ENCODE data around the gene LONP1. TPM values are rescaled to one million over a fixed set of nuclear protein-coding genes. Genes with fewer than 3 reads are reported as not detected.

LONP1 gene
- total and polyA plus RNA-seq, 12 donors, result 177 to 523 (median 373) TPM

- intact Hi-C loops (cut with DNase I), result no loop called here
- WGBS, 4 donors, result 76 to 82% (median 81%) methylated on average over 4 of the region's 4 CpGs
Observed at GRCh38 chr19:5643060-5643459, 76.9 kb downstream of the LONP1 start.

GRCh38 chr19:5642204-5642603 is 77.7 kb downstream of the LONP1 start:
- Histone ChIP-seq H3K4me1 (replicated peaks in 1 of 2) (peaks cover 29 to 60% of the 10 kb centered on the region in 2 donors), H3K36me3 (replicated peaks in 1 of 2) (peaks cover 0 to 56% of the 10 kb centered on the region in 2 donors), H3K27ac (peak overlapping the region in 4 of 5 donors; percentile 3 to 68 (median 64)), H3K9me3 (replicated peaks in 1 of 3) (no peaks in the 10 kb centered on the region), H3K27me3 (no peaks in the 10 kb centered on the region), H3K4me3 (no peak overlapping the region)
- peak; percentile 42 to 82 (median 73) for DNase-seq
- WGBS, 4 donors, result 39 to 61% (median 53%) methylated on average over 2 of the region's 2 CpGs
- TF ChIP-seq POLR2A (IDR thresholded peaks at IDR 0.05) (no peak), CTCF (IDR thresholded peaks at IDR 0.05) (no peak)
- intact Hi-C loops (cut with DNase I), result no loop called here

More at GRCh38 chr19:5643060-5643459, 76.9 kb downstream of the LONP1 start:
- peaks cover 21 to 52% of the 10 kb centered on the region in 2 donors for H3K4me1 ChIP-seq (replicated peaks in 1 of 2)
- no peaks in the 10 kb centered on the region for H3K27me3 ChIP-seq
- peak overlapping the region in 4 of 5 donors; percentile 32 to 68 (median 58) for H3K27ac ChIP-seq
- no peak for TF ChIP-seq CTCF (IDR thresholded peaks at IDR 0.05)
- TF ChIP-seq POLR2A (IDR thresholded peaks at IDR 0.05), result no peak
- H3K4me3 ChIP-seq, result no peak overlapping the region
- DNase-seq, result peak in 1 of 7 donors; percentile 29
- no peaks in the 10 kb centered on the region for H3K9me3 ChIP-seq (replicated peaks in 1 of 3)
- H3K36me3 ChIP-seq (replicated peaks in 1 of 2), result peaks cover 0 to 65% of the 10 kb centered on the region in 2 donors

Other genes starting within 250 kb of the LONP1 start
- 1 to 10 TPM in 2 of 9 donors, under 1 TPM in 4, not detected in 3; 0.22 to 3.0 (median 0.28) TPM for gene TINCR, start 152.2 kb downstream of the LONP1 start, total RNA-seq
- 1 to 10 TPM in 1 of 3 donors, under 1 TPM in 2; 0.77 to 1.6 (median 0.99) TPM for gene TINCR, start 152.2 kb downstream of the LONP1 start, polyA plus RNA-seq
- gene SAFB2, start 97.4 kb downstream of the LONP1 start, total RNA-seq, result 100 to 1,000 TPM in 2 of 9 donors, 10 to 100 TPM in 7; 27.1 to 157 (median 61.2) TPM
- gene SAFB2, start 97.4 kb downstream of the LONP1 start, polyA plus RNA-seq, result 100 to 1,000 TPM in 2 of 3 donors, 10 to 100 TPM in 1; 66.9 to 254 (median 165) TPM
- gene SAFB, start 97.1 kb downstream of the LONP1 start, total RNA-seq, result 100 to 1,000 TPM in 1 of 9 donors, 10 to 100 TPM in 8; 38.4 to 111 (median 55.2) TPM
- 100 to 1,000 TPM in 2 of 3 donors, 10 to 100 TPM in 1; 46.4 to 125 (median 111) TPM for gene SAFB, start 97.1 kb downstream of the LONP1 start, polyA plus RNA-seq
- gene MICOS13, start 39.6 kb downstream of the LONP1 start, total RNA-seq, result 100 to 1,000 TPM in 1 of 9 donors, 10 to 100 TPM in 8; 40.2 to 112 (median 62.3) TPM
- gene MICOS13, start 39.6 kb downstream of the LONP1 start, polyA plus RNA-seq, result 100 to 1,000 TPM in 2 of 3 donors, 10 to 100 TPM in 1; 23.4 to 211 (median 162) TPM
- 10 to 100 TPM in 8 of 9 donors, 1 to 10 TPM in 1; 6.3 to 40.5 (median 14.3) TPM for gene HSD11B1L, start 39.1 kb downstream of the LONP1 start, total RNA-seq
- gene HSD11B1L, start 39.1 kb downstream of the LONP1 start, polyA plus RNA-seq, result 10 to 100 TPM in 2 of 3 donors, 1 to 10 TPM in 1; 3.4 to 33.9 (median 23.7) TPM
- gene RPL36, start 29.9 kb downstream of the LONP1 start, total RNA-seq, result 1,000 to 10,000 TPM in 7 of 9 donors, 100 to 1,000 TPM in 2; 692 to 1,781 (median 1,187) TPM
- gene RPL36, start 29.9 kb downstream of the LONP1 start, polyA plus RNA-seq, result 1,000 to 10,000 TPM in 2 of 3 donors, 100 to 1,000 TPM in 1; 615 to 3,360 (median 2,171) TPM
- gene CATSPERD, start 491 bp upstream of the LONP1 start, total RNA-seq, result not detected
- gene CATSPERD, start 491 bp upstream of the LONP1 start, polyA plus RNA-seq, result not detected
- 1 to 10 TPM in 6 of 9 donors, under 1 TPM in 3; 0.28 to 2.9 (median 1.2) TPM for gene PRR22, start 64.6 kb upstream of the LONP1 start, total RNA-seq
- 10 to 100 TPM in 2 of 3 donors, not detected in 1; 11.6 to 16.7 TPM for gene PRR22, start 64.6 kb upstream of the LONP1 start, polyA plus RNA-seq
- gene DUS3L, start 71.0 kb upstream of the LONP1 start, total RNA-seq, result 10 to 100 TPM; 15.5 to 48.3 (median 30.3) TPM
- 100 to 1,000 TPM in 1 of 3 donors, 10 to 100 TPM in 2; 10.9 to 142 (median 90.2) TPM for gene DUS3L, start 71.0 kb upstream of the LONP1 start, polyA plus RNA-seq
- 10 to 100 TPM in 5 of 9 donors, 1 to 10 TPM in 4; 4.5 to 26.8 (median 12.0) TPM for gene NRTN, start 84.9 kb upstream of the LONP1 start, total RNA-seq
- gene NRTN, start 84.9 kb upstream of the LONP1 start, polyA plus RNA-seq, result 1 to 10 TPM; 4.9 to 9.0 (median 8.7) TPM
- gene FUT6, start 119.6 kb upstream of the LONP1 start, total RNA-seq, result not detected
- under 1 TPM in 1 of 3 donors, not detected in 2; 0.03 TPM for gene FUT6, start 119.6 kb upstream of the LONP1 start, polyA plus RNA-seq
- under 1 TPM in 2 of 9 donors, not detected in 7; 0.14 to 0.15 TPM for gene FUT3, start 131.3 kb upstream of the LONP1 start, total RNA-seq
- under 1 TPM in 2 of 3 donors, not detected in 1; 0.16 to 0.20 TPM for gene FUT3, start 131.3 kb upstream of the LONP1 start, polyA plus RNA-seq
- not detected for gene FUT5, start 150.4 kb upstream of the LONP1 start, total RNA-seq
- gene FUT5, start 150.4 kb upstream of the LONP1 start, polyA plus RNA-seq, result not detected
- 100 to 1,000 TPM; 288 to 842 (median 410) TPM for gene NDUFA11, start 183.6 kb upstream of the LONP1 start, total RNA-seq
- 100 to 1,000 TPM; 300 to 856 (median 442) TPM for gene NDUFA11, start 183.6 kb upstream of the LONP1 start, polyA plus RNA-seq
- gene VMAC, start 184.7 kb upstream of the LONP1 start, total RNA-seq, result 10 to 100 TPM in 3 of 9 donors, 1 to 10 TPM in 6; 5.0 to 14.4 (median 8.4) TPM
- gene VMAC, start 184.7 kb upstream of the LONP1 start, polyA plus RNA-seq, result 10 to 100 TPM in 1 of 3 donors, 1 to 10 TPM in 2; 3.5 to 15.6 (median 4.8) TPM
- gene CAPS, start 194.1 kb upstream of the LONP1 start, total RNA-seq, result 100 to 1,000 TPM in 1 of 9 donors, 10 to 100 TPM in 7, 1 to 10 TPM in 1; 8.8 to 146 (median 18.3) TPM
- 100 to 1,000 TPM in 1 of 3 donors, 10 to 100 TPM in 1, 1 to 10 TPM in 1; 7.1 to 104 (median 75.9) TPM for gene CAPS, start 194.1 kb upstream of the LONP1 start, polyA plus RNA-seq